HG03439 (cell line): ENCODE results near the gene ZFAND3.
"Not testable (repeated sequence)": the region's sequence is repeated elsewhere in the genome, so short reads cannot be mapped to it uniquely, and the experiment has no call there.

Experiments used
- ATAC-seq: cut with Tn5 transposase; IDR thresholded peaks from one replicate; pipeline ENCODE4 v1.9.1; 2021; ENCODE audit warnings: mild to moderate bottlenecking, moderate library complexity; ENCODE audit not compliant: unreplicated experiment

The ZFAND3 gene

DNA sequence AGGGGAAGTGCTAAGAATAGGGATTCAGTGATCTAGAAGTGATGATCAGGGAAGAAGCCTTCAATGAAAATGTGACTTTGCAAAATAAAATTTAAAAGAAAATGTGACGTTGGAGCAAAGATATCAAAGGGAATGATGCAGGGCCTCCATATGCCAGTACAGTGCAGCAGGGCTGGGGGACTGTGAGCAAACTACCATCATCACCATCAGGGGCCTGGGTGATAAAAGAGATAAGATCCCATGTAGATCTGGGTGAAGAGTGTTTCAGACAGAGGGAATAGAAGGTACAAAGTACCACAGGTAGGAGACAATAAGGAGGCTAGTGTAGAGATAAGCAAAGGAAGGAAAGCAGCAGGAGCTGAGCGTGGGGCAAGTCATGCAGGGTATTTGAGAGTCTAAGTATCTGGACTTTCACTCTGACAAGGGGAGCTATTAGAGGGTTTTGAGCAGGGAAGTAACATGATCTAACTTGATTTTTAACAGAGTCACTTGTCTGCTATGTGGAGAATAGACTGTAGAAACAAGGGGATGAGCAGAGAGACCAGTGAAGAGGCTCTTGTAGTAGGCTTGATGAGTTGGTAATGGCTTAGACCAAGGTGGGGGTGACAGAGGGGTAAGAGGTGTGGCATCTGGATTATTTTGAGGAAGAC, 295.6 kb downstream of the ZFAND3 start:
- ATAC-seq, result no peak

DNA sequence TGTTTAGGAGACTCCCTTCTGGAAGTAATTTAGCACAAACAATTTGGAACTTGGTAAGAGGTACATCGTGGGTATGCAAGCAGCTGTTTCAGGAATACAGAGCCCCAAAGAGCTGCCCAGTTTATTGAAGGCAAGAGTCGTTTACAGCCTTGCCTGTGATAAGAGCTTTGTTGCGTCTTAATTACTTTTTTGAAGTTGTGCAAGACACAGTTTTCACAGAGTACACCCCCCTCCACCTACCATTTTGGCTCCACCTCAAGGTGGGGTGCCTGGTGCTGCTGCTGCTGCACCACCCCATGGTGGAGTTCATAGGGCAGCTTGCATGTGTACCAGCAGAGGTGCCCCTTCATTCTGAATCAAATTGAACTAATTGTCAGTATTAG, 296.1 kb downstream of the ZFAND3 start:
- no peak for ATAC-seq

DNA sequence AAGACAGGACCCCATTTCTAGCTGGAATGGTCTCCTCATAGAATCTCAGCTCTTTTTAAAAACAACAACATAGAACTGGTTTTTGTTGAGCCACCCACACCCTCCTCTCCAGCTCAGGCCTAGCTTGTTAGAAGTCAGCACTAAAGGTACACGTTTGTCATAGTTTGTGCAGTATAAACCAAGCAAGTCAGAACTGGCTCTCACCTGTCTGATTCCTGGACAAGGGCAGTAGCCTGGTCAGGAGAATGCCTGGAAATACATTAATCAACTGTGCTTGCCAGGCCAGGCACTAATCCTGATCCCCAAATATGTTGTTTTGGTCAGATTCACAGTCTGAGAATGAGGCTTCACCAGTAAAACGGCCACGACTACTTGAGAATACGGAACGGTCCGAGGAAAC, 296.7 kb downstream of the ZFAND3 start:
- no peak for ATAC-seq

DNA sequence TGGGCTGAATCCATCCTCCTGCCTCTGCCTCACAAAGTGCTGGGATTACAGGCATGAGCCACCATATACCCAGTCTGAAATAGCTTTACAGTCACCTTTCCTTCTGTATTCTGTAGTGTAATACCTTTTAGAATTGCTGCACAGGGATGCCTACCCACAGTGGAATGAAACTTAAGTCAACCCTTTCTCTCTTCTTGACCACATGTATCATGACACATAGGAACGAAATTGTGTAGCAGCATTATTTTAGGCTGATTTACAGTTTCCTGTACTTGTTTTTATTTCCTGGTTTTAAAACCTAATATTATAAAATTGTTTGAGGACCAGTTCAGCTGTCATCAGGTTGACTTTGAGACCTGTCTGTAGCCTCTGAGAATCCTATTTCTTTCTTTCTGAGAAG, 297.8 kb downstream of the ZFAND3 start:
- ATAC-seq, result no peak

DNA sequence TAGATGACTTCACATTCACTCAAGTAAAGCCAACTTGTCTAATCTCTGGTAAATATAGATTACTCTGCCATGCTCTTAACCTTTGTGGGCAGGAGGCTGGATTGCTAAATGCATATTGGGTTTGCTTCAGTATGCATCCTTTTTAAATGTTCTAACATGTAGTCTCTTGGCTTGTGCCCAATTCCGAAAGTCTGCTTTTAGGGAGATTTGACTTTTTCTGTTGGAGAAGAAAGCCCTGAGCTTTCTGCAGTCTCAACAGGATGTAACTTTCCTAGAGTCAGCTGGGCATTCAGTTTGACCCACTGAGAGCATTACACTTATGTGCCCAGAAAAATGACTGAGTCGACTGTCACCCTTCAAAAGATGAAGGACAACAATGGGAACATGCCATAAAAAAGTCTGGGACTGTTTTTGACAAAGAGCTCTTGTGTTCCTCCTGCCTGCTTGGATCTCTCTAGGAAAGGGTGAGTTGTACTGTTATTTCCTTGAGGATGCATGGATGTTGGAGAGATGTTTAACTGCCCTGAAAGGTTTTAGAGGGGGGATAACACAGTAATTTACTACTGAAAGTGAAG, 299.4 kb downstream of the ZFAND3 start:
- no peak for ATAC-seq

DNA sequence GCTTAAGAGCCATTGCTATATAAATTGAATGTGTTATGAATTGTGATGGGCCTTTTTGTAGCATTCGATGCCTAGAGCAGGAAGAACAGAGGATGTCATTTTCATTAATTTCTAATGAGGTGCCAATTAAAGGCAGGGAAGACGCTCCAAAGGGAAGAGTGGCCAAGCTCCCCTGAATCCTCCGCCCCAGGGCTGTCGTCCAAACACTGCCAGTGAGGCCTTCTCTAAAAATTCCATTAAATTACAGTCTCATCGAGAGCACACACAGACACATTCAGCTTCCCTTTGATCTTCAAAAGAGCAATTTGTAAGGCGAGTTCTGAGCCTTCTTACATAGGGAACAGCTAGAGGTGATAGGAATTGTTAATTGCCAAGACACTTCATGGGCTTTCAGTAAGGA, 300.0 kb downstream of the ZFAND3 start:
- no peak for ATAC-seq

DNA sequence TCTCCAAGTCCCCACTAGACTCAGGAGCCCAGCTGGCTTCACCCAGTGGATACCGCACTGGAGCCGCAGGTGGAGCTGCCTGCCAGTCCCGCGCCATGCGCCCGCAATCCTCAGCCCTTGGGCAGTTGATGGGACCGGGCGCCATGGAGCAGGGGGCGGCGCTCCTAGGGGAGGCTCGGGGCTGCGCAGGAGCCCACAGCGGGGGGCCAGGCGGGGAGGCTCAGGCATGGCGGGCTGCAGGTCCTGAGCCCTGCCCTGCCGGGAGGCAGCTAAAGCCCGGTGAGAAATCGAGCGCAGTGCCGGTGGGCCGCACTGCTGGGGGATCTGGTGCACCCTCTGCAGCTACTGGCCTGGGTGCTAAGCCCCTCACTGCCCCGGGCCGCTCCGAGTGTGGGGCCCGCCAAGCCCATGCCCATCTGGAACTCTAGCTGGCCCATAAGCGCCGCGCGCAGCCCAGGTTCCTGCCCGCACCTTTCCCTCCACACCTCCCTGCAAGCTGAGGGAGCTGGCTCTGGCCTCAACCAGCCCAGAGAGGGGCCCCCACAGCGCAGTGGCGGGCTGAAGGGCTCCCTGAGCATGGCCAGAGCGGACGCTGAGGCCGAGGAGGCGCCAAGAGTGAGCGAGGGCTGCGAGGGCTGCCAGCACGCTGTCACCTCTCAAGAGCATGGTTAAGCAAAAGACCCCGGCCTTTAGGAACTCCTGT, 304.8 kb downstream of the ZFAND3 start:
- not testable (repeated sequence) for ATAC-seq

DNA sequence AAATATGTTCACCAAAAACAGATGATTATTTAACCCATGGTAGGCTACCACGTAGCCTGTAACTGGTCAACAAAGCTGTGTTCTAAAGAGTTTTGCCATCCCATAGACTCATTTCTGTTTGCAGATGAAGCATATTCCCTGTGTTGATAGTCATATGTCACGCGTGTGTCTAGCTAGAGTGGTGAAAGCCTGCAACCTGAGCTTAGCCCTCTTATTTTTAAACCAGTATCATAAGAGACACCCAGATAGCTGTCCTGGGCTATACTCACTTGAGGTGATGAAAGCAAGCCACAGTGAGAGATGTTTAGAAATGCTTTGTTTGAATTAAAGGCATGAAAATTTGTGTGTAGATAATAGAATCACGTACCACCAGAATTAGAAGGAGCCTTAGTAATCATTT, 307.8 kb downstream of the ZFAND3 start:
- ATAC-seq, result no peak

DNA sequence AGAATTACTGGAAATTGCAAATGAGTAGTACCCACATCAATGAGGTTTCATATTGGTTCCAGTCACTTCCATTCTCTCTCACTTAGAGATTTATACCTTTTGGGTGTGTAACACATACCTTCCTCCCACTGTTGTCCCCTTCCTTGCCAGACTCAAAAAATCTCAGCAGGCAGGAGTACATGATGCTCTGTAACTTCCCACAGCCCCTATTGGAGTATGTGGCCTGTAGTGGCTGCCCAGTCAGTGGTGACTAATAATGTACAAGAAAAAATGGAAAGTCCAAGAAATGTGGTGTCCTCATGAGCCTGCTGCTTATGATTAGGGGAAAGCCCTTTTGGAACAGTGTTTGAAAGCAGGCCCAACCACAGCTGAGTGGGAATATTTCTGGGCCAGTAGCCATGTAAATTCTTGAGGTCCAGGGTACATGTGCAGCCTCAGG, 312.0 kb downstream of the ZFAND3 start:
- ATAC-seq, result no peak

DNA sequence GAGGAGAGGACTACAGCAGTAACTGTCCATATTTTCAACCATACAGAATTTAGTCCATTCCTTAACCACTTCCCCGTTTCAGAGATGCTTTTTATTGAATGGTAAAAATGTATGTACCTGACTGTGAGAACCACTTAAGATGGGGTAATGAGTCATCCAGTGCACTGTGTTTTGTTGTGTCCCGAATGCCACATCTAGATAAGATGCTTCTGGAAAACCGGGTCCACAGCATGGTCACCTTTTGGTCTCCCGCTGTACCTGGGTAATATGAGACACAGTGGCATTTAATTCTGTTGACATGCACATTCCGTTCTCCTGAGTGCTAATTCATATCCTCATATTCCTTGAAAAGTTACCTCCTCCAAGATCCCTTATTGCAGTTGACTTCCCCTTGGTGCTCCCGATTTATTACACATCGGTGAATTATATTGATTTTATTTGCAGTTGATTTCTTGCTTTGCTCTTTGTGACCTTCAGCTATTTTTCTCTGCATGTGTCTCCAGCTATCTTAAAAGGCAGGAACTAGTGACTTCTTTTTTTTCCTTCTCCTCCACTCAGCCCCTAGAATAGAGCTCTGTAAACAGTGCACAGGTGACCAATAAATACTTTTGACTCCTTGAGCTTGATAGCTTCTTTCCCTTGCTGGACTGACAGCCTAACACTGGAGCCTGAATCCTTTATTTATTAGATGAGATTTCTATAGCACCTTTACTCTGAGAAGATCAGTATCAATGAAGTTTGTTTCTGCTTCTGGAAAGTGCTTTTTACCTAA, 314.6 kb downstream of the ZFAND3 start:
- ATAC-seq, result no peak

DNA sequence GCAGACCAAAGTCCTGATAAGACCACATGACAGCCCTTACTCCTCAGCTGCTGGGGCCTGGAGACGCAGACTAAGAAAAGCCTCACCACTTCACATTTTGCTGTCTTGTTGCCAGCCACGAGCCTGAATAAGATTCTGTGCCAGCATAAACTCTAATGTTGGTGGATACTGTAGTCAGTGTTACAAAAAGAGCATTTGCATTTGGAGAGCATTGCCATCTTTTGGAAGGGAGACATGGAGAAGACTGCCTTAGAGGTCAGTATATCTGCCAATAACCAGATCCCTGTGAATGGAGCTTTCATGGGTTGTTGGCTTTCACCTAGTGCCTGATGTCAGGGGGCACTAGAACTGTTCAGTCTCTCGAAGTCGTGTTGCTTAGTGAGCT, 315.2 kb downstream of the ZFAND3 start:
- no peak for ATAC-seq

DNA sequence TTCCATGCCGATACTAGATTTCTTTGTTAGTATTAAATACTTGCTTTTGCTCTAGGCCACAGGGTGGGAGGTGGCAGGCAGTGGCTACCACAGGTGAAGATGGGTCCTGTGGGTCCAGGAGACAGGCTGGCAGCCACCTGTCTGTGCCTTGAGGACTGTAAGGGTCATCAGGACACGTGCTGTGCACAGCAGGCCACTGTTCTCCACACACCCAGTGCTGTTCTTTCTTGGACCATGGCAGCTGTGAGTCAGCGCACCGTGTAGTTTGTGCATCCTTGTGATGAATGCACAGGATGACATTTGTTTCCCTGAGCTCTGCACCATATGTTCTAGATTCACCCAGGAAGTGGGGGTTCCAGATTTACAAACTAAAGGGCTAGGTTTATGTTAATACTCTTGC, 317.0 kb downstream of the ZFAND3 start:
- ATAC-seq, result no peak

DNA sequence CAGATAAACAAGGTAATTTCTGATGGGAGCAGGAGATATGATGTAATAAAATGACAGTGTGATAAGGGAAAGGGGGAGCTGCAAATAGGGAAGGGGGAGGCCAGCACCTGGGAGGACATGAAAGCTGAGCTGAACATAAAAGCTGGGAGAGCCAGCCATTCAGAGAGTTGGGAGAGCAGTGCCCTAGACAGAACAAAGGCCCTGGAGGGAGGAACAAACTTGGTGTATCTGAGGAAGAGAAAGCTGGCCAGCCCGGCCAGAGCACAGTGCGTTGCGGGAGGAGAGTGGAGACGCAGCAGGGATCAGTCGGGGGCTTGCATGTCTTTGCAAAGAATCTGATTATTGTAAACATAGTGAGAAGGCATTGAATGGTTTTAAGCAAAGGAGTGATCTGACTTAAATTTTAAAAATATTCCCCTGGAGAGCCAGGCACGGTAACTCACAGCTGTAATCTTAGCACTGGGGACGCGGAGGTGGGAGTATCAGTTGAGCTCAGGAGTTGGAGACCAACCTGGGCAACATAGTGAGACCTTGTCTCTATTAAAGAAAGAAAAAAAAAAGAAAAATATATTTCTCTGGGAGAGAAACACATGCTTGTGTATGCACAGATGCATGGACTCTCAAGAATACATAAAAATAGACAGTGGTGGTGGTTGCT, 318.2 kb downstream of the ZFAND3 start:
- ATAC-seq, result no peak

DNA sequence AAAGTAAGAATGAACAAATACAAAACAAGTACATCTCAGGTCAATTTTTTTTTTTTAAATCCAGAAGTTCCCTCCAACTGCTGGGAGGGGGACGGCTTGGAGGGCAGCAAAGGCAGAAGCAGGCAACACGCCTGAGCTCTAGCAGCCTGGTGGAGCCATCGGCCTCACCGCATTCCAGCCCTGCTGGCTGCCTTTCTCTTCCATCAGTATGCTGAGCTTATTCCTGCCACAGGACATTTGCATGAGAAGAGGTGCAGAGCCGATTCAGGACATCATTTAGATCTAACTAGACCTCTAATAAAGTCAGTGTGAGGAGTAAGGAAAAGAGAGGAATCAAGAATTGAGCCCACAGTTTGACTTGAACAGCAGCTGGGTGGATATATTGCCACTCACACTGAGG, 318.8 kb downstream of the ZFAND3 start:
- no peak for ATAC-seq

DNA sequence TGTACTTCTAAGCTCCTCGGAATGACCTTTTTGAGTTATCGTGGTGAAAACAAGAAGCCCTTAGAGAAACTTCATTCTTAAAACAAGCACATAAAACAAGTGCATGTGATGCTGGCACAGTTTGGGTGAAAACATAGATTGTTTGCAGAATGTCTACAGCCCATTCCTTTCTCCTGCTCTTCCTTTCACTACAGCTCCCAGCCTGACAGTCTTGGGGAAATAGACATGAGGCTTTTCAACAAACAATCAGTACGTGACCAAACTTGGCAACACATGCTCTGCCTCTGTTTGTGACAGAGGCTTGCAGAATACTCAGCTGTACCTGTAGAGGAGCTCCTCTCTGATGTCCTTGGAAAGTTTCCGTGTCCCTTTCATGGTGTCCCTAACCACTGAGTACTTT, 321.6 kb downstream of the ZFAND3 start:
- ATAC-seq, result no peak

DNA sequence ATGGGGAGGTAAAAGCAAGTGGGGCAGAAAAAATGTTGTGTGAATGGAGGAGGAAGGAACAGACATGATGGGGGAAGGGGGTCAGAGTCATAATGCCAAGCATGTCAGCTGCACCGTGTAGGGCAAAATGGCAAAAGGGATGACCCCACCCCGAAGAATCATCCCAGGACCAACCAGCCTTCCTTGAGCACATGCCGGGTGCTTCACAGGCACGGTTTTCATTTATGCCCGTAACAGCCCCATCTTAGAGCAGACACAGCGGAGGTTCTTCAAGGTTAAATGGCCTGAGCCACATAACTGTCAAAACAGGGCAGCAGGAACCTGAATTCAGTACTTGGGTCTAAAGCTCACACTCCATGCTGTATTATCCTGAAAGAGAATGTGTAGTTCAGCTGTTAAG, 322.2 kb downstream of the ZFAND3 start:
- ATAC-seq, result no peak

DNA sequence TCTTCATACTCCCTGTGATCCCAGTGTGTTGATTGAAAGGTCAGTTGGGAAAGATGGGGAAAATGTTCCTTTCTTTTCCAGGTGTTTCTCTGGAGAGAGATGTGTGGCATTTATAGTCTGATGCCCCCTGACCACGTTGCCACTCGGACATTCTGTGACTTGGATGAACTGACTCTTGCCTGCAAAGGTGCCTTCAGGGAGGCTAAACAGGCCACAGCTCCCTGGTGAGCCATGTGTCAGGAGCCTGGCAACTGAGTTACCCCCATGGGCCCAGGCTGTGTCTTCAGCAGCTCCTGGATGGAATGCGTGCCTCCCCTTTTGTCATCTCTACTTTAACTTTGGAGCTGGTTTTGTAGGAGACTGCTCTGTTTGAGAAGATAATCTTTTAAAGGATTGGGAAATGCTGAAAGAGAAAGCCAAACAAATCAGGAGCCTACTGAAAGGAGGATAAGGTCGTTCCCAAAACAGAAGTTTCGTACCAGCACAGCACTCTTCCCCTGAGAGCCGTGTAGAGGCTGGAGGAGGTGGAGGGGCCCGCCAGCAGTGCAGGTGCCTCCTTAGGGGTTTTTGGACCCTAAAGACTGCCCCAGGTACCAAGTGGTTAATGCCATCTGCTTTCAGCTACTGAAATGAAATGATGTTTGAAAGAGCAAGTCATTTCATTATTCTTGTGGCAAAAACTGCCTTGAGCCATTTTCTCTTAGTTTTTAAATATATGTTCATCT, 322.8 kb downstream of the ZFAND3 start:
- no peak for ATAC-seq

DNA sequence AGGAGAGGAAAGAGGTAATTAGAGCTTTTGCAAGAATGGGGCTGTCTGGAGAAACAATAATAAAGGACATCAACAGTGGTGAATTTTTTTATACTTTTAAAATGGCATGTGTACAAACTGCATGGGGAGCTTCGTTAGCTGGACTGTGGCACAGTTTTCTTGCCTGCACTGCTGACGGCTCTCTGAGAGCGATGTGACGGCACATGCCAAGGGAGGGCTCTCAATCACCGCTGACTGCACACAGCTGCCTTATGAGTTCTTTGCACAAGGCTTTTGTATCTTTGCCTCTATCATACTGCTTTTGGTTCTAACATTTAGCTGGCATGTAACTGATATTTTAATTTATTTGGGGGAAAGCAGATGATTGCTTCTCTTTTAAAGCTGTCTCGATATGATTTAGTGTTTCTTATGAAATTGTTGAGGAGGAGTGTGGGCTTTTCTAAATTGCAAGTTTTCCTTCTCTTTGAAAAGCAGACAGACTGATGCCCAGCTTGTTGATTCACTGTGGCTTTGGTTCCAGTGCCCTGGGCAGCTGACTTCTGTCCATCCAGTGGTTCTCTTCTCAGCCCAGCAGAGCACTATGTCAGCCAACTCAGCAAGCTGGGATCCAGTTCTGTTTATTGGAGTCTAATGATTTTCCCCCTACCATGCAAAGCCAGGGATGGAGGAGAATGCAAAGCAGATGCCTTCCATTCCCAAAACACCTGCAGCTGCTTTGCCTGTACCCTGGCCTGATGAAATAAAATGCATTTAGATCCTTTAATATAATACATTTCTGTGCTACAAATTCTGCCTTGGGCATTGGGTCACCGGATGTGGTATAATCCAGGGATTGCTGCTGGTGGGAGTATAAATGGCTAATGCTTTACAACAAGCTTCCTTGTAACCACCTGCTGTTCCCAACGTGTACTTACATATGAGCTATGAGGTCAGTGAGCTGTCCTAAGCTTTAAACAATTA, 323.9 kb downstream of the ZFAND3 start:
- no peak for ATAC-seq

DNA sequence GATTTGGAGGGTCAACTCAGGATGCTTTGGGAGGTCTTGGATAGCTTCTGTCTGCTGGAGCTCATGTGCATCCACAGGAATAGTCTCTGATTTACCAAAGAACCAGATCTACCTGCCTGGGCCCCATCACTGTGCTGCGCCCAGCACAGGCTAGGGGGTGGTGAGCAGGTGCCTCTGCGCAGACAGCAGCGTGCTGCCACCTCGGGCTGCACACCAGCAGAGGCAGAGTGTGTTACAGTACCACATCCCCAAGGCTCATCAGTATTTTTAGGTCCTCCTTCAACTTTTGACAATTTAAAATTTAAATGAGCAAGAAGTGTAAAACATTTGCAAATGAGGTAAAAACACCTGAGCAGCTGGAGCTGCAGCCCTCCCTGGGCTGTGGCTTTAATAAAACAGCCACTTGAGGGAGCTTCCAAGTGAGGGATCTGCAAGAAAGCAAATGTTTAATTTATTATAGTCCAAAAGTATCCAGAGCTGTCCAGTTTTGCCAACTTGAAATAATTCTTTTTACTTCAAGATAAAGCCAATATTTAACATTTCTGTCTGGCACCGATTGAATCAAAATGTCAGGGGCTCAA, 324.9 kb downstream of the ZFAND3 start:
- no peak for ATAC-seq
